ENCODE results near the gene ANGPTL4.
"Not testable (repeated sequence)": the region's sequence is repeated elsewhere in the genome, so short reads cannot be mapped to it uniquely, and the experiment has no call there.

ANGPTL4 gene

GRCh38 chr19:8391198-8392016 lies 27.5 kb downstream of the ANGPTL4 start:
- DNase-seq: no peak

DNA sequence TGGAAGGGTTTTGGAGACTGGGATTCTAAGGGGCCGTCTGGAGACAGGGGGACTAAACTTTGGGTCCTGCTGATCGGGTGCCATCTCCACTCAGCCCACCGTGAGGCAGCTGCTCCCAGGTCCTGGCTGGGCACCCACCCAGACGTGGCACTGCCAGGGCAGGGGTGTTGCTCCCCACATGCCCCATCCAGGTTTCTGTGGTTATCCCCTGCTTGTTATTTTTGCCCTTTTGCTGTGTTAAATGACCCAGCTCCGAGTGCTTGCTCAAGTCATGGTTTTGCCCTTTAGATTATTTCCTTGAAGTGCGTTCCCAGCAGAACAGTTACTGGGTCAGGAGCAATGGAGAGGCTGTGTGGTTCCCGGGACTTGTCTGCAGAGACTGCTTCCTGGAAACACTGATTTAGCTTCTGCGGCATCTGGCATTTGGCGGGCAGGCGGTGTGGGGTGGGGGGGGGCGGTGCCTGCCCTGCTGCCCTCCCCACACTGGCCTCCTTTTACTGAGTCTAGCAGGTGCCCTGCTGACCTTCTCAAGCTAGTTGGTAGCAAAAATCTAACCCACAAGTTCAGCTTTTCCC lies 28.1 kb downstream of the ANGPTL4 start:
- no peak for DNase-seq

DNA sequence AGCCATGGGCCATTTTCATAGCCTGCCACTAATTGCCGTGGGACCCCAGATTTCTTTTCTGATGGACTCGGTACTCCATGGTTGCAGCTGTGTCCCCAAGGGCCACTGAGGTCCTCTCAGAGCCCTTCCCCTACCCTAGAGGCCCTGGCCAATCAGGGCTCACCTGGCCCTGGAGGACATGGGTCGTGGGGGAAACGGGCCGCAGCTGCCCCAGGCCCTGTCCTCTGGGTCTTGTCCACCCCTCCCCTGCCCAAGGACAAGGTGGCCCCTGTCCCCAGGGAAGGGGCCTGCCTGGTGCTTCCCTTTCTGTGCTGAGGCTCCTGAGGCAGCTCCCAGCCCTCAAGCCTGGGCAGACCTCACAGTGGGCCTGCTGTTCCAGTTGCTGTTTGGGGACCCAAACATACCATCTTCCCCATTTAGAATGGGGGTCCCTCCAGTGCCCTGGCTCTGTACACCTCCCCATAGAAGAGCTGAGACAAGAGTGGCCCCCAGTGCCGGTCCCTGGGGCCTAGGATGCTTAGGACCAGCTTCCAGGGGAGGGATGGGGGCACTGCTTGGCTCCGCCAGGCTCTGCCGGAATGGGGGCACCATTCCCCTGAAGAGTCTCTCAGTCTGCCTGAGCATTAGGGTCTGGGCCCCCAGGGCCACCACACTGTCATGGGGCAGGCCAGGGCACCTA lies 29.4 kb downstream of the ANGPTL4 start:
- no peak for DNase-seq

- no peak for DNase-seq
These were observed 29.9 kb downstream of the ANGPTL4 start for GRCh38 chr19:8393871-8394250.

DNA sequence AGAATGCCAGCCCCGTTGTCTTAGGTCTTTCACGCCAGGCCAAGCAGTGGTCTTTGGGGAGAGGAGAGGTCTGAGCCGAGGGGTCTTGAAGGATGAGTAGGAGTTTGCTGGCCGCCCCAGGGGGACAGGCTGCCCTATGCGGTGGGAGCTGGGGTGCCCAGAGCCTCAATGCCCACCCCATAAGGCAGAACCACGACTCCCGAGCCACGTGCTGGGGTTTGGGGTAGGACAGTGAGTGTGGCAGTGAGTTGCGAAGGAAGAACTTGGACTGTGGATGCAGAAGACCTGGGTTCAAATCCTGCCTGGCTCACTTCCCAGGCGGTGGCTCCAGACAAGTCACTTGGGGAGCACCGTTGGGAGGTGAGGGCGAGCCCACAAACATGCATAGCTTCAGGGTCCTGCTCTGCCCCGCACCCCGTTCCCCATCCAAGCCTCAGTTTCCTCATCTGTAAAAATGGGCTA lies 31.7 kb downstream of the ANGPTL4 start:
- no peak for DNase-seq

DNA sequence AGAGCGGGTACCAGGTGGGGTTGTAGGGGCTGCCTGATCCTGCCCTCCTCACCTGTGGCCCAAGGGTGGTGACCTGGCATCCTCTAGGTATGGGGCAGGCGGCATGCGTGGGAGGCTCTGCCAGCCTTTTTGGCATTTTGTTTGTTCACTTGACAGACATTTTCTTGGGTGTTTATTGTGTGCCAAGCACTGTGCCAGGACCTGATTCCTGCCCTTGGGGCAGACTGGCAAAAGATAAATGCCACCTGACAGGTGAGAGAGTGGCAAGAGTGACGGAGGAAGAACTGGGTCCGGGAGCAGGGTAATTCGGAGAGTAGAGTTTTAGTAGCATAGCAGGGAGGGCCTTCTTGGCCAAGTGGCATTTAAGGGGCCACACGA lies 32.2 kb downstream of the ANGPTL4 start:
- DNase-seq: no peak

DNA sequence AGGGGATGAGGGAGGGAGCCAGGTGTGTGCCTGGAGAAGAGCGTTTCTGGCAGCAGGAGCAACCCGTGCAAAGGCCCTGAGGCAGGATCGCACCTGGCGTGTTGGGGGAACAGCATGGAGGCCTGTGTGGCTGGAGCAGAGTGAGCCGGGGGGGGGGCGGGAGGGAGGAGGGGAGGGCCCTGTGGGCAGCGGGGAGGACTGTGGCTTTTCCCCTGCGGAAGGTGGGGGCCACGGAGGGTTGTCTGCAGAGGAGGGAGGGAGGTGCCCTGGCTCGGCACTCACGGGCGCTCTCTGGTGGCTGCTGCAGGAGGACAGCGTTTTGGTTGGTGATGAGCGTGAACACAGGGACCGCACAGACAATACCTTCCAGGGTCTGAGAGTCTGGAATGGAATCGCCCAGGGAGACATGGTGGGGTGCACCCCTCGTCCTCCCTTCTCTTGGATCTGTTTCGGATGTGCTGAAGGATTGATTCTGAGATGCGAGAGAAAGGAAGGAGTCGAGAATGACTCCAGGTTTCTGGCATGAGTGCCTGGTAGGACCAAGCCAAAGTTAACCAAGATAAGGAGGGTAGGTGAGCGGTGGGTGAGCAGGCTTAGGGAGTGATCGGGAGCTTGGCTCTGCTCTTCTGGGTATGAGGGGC lies 32.7 kb downstream of the ANGPTL4 start:
- no peak for DNase-seq

DNA sequence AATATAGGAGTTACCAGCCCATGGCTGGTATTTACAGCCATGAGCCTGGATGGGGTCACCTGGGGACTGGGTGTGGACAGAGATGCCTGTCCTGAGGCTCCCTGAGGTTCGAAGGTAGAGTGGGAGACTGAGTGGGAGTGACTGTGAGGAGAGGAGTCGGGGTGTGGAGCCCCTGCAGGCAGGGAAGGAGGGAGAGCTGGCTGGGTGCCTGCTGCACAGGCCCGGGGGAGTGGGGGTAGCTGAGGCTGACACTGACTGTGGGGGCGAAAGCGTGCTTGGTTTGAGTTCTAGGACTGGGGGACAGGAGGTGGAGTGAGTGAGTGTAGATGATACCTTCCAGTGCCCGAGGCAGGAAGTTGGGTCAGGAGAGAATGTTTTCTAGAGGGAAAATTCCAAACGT lies 33.3 kb downstream of the ANGPTL4 start:
- no peak for DNase-seq

GRCh38 chr19:8397746-8398310 lies 33.9 kb downstream of the ANGPTL4 start:
- DNase-seq: no peak

GRCh38 chr19:8398311-8398771 lies 34.4 kb downstream of the ANGPTL4 start:
- DNase-seq: no peak

GRCh38 chr19:8399681-8400188 lies 35.8 kb downstream of the ANGPTL4 start:
- DNase-seq: no peak

DNA sequence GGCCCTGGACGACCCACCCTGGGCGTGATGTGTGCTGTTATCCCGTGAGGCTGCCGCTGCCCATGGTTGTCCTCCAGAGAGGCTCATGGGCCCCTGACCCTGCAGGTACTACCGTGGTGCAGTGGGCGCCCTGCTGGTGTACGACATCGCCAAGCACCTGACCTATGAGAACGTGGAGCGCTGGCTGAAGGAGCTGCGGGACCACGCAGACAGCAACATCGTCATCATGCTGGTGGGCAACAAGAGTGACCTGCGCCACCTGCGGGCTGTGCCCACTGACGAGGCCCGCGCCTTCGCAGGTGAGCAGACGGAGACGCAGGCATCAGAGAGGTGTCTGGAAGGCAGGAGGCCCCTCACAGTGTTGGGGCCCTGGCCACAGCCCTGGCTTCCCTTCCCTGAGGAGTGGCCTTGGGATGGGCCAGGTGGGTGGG lies 38.0 kb downstream of the ANGPTL4 start:
- DNase-seq: no peak

DNA sequence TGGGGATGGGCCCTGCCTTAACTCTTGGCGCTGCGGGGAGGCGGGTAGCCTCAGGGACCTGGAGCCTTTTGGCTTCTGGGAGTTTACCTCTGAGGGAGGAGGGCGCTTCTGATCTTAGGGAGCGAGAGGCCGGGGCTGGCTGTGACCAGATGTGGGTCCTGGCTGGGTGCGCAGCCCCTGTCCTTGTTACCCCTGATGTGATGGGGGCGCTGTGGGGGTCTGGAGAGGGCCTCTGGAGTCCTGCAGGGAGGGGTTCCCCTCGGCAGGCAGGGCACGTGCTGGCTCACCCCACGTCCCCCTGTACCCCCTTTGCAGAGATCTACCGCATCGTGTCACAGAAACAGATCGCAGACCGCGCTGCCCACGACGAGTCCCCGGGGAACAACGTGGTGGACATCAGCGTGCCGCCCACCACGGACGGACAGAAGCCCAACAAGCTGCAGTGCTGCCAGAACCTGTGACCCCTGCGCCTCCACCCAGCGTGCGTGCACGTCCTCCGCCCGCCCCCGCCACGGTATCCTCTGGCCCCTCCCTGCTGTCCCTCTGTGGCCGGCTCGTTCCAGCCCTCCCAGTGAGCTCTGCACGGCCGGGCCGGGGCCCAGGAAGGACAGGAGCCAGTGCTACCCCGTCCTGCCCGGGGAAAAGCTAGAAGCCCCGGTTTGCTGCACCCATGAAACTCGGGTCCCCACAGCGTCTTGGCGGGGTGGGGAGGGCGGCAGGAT lies 39.3 kb downstream of the ANGPTL4 start:
- no peak for DNase-seq

DNA sequence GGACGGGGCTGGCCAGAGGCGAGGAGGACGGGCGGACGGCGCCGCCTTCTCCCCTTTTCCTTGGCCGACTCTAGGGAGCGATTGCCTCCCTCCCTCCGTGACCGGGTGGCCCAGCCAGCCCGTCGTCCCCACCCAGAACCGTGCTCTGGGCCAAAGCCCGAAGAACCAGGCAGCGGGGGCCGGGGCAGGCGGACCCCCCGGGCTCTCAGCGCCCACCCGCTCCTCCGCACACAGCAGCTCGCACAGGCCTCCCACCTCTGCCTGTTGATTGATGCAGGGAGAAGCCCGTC lies 39.8 kb downstream of the ANGPTL4 start:
- no peak for DNase-seq

DNA sequence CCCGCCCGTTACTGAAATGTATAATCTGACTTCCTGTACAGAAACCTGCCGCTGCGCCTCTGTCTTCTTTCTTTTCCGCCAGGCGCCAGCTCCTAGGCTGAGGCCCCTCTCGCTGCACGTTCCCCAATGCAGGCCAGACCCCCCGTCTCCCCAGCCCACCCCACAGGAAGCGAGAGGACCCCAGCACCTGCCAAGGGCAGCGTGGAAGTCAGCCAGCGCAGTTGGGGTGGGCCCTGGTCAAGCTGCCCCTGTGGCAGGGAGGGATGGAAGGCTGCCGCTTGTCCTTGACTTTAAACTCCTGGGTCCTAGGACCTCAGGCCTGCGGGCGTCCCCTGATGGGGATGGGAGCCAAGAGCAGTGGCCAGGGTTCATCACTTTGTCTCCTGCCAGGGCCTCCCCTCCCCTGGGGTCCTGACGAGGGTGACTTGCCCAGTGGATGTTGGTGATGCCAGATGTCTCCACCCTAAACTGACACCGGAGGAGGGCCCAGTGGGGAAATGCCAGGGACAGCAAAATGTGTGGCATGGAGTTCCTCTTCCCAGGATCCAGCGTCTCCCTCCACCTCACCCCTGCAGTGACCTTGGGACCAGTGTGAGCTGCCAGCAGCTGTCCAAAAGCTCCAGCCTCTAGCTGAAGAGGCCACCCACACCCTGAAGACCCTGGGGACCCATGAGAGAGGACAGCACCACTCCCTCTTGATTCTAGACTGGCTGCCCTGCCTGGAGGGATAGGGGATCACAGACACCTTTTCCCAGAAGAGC lies 40.6 kb downstream of the ANGPTL4 start:
- DNase-seq: no peak

DNA sequence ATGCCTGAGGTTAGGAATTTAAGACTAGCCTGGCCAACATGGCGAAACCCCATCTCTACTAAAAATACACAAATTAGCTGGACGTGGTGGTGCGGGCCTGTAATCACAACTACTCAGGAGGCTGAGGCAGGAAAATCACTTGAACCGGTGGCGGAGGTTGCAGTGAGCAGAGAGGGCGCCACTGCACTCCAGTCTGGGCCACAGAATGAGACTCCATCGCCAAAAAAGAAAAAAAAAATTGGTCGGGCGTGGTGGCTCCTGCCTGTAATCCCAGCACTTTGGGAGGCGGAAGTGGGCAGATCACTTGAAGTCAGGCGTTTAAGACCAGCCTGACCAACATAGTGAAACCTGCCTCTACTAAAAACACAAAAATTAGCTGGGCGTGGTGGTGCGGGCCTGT lies 46.8 kb downstream of the ANGPTL4 start:
- not testable (repeated sequence) for DNase-seq

DNA sequence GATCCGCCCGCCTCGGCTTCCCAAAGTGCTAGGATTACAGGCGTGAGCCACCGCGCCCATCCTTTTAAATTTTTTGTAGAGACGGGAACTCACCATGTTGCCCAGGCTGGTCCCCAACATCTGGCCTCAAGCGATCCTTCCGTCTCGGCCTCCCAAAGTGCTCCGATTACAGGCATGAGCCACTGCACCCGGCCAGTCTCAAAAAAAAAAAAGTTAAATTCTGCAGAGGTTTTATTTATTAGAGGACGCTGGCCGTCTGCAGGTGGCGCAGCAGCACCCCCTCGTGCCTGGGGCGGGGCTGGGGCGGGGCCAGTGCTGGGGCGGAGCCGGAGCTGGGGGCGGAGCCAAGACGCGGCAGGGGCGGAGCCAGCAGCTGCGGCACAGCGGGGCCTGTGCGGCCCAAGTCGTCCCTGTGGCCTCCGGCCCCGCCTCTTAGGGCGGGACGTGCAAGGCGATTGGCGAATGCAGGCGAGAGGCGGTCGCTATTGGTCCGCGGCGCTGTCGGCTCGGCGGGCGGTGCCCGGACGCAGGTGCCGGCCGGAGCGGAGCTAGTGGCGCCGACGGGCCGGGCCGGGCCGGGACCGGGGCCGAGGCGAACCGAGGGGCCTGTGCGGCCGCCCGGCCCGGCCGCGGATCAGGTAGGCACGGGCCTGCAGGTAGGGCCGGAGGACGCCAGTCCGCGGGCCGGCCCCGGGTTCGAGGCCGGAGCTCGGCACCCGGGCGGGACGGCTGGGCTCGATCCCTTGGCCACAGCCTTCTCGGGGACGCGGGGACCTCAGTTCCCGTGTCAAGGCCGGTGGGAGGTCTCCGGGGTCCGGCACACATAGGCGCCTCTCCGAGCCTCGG lies 49.1 kb downstream of the ANGPTL4 start, which contains the start of gene MARCHF2:
Gene MARCHF2 (plus strand): TSS at position 523 of the 846 bp plus-strand sequence. CDS start 8,536 bp downstream, outside the sequence.
- DNase-seq: peak; percentile 72

DNA sequence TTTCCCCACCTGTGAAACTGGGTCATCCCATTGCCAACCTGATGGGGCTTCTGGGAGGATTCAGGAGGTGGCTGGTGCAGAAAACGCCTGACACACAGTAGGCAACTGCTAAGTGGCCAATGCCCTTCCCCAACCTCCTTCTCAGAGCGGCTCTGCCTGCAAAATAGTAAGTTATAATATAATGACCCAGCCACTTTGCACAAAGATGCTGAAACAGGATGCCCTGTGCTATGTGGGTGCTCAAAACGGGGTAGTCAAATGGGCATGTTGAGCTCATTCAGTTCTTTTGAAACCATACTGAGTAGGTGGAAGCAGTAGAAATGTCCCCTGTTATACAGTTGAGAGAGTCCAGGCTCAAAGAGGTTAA lies 49.7 kb downstream of the ANGPTL4 start:
- DNase-seq: no peak

GRCh38 chr19:8416796-8417195 lies 52.8 kb downstream of the ANGPTL4 start:
- DNase-seq: no peak

Measured in NCI-H1436 treated with DMSO at 0.1 percent for 48 hours (cell line).